Endothelial cell of umbilical vein (primary cell): ENCODE data around the gene ALDH7A1. TPM values are rescaled to one million over a fixed set of nuclear protein-coding genes. Genes with fewer than 3 reads are reported as not detected.

Experiments
- BruUV-seq: library from RNA; stranded (reverse); fragments of 400-500 nt; replicated peaks from 2 replicates; lab custom pipeline; 2021; lab: Mats Ljungman, UMichigan
- CTCF ChIA-PET: fragments of 300-600, 350-600 bp; sonication (Branson Sonifier 250); formaldehyde crosslinking; loops from one replicate; lab custom pipeline; 2021; ENCODE audit warnings: antibody characterized with exemption, inconsistent platforms; lab: Charles Lee
- POLR2A ChIA-PET: fragments of 300-600, 350-600 bp; sonication (Branson Sonifier 250); formaldehyde crosslinking; loops from one replicate; lab custom pipeline; 2021; ENCODE audit warnings: antibody characterized with exemption, inconsistent platforms; lab: Charles Lee
- DNase-seq: peaks from one replicate; pipeline ENCODE4 v3.0.0-alpha.2; 2011; ENCODE audit warnings: low read depth, low spot score
- FAIRE-seq: peaks from 2 replicates; lab custom pipeline; 2011; peaks lifted over from hg19 to GRCh38; lab: Jason Lieb, UNC
- H2AFZ ChIP-seq: 2 replicates; pipeline ENCODE4 v1.6.0; 2012; ENCODE audit warnings: low read depth, low read length, control low read depth, inconsistent platforms
- H3K27ac ChIP-seq: 2 replicates; pipeline ENCODE4 v1.5.1; 2011; ENCODE audit warnings: low read depth, mild to moderate bottlenecking, control low read depth, low read length, moderate library complexity; ENCODE audit not compliant: insufficient read depth
- H3K27me3 ChIP-seq, 2 experiments: 2 replicates each; pipeline versions ENCODE4 v1.6.0 to v1.6.1; 2011; ENCODE audit warnings: low read length in 2 of 2, mixed read lengths in 1 of 2; ENCODE audit not compliant: control insufficient read depth in 2 of 2, insufficient read depth in 2 of 2
- H3K36me3 ChIP-seq, 2 experiments: 2 replicates in 1 of 2; 3 replicates in 1 of 2; pipeline ENCODE4 v1.5.1; 2011; ENCODE audit warnings: low read length in 2 of 2, mild to moderate bottlenecking in 1 of 2, moderate library complexity in 1 of 2; ENCODE audit not compliant: control insufficient read depth in 2 of 2, insufficient read depth in 2 of 2; ENCODE audit errors: extremely low read depth in 1 of 2
- H3K4me1 ChIP-seq: 3 replicates; pipeline ENCODE4 v1.5.1; 2011; ENCODE audit warnings: mild to moderate bottlenecking, low read length; ENCODE audit not compliant: control insufficient read depth, insufficient read depth; ENCODE audit errors: extremely low read depth
- H3K4me2 ChIP-seq: 2 replicates; pipeline ENCODE4 v1.6.1; 2011; ENCODE audit warnings: low read length, control low read depth, mixed read lengths; ENCODE audit not compliant: insufficient read depth
- H3K4me3 ChIP-seq, 3 experiments: fragments of 200-600 bp in 1 of 3; sonication (generic), shearing (Covaris generic) in 1 of 3; replicated peaks in 1 of 3; 2 replicates each; pipeline ENCODE4 v1.5.1; 2011 to 2016; ENCODE audit warnings: control low read depth in 3 of 3, low read length in 3 of 3, mild to moderate bottlenecking in 2 of 3, inconsistent platforms in 1 of 3, low read depth in 1 of 3, moderate library complexity in 1 of 3; ENCODE audit not compliant: insufficient read depth in 1 of 3
- H3K79me2 ChIP-seq: 2 replicates; pipeline ENCODE4 v1.6.0; 2012; ENCODE audit warnings: low read length, inconsistent platforms; ENCODE audit not compliant: control insufficient read depth, insufficient read depth
- H3K9ac ChIP-seq: replicated peaks from 2 replicates; pipeline ENCODE3; 2011; ENCODE audit warnings: low read length, control low read depth; ENCODE audit not compliant: insufficient read depth; ENCODE audit errors: extremely low read depth
- H3K9me1 ChIP-seq: replicated peaks from 3 replicates; pipeline ENCODE4 v1.6.0; 2011; ENCODE audit warnings: mild to moderate bottlenecking, low read length; ENCODE audit not compliant: control insufficient read depth, insufficient read depth; ENCODE audit errors: extremely low read depth
- H3K9me3 ChIP-seq: replicated peaks from 2 replicates; pipeline ENCODE4 v1.5.1; 2012; ENCODE audit warnings: low read length, inconsistent platforms; ENCODE audit not compliant: control insufficient read depth, insufficient read depth
- H4K20me1 ChIP-seq: replicated peaks from 2 replicates; pipeline ENCODE3; 2011; ENCODE audit warnings: mild to moderate bottlenecking, low read length; ENCODE audit not compliant: control insufficient read depth, insufficient read depth; ENCODE audit errors: extremely low read depth
- CTCF ChIP-seq, 2 donors: IDR thresholded peaks; 1 replicate in 1 of 2; 2 replicates in 1 of 2; pipeline ENCODE4 v1.5.1; 2011; ENCODE audit warnings: low read length in 2 of 2, mild to moderate bottlenecking in 2 of 2, moderate library complexity in 2 of 2, control low read depth in 1 of 2, inconsistent platforms in 1 of 2, low read depth in 1 of 2; ENCODE audit not compliant: insufficient read depth in 1 of 2; ENCODE audit errors: extremely low read depth in 1 of 2
- EZH2 ChIP-seq: IDR thresholded peaks from 2 replicates; pipeline ENCODE4 v1.6.1; 2012; ENCODE audit warnings: borderline replicate concordance, low read depth, mild to moderate bottlenecking, moderate library complexity, low read length, inconsistent platforms; ENCODE audit not compliant: severe bottlenecking
- FOS ChIP-seq: IDR thresholded peaks from 2 replicates; pipeline ENCODE4 v1.6.1; 2011; ENCODE audit warnings: mild to moderate bottlenecking, low read length, moderate library complexity, borderline replicate concordance; ENCODE audit not compliant: insufficient read depth
- GATA2 ChIP-seq: IDR thresholded peaks from 2 replicates; pipeline ENCODE4 v1.7.0; 2011; ENCODE audit warnings: low read depth, mild to moderate bottlenecking, moderate library complexity, mixed read lengths, low read length; ENCODE audit not compliant: insufficient read length, insufficient read depth
- JUN ChIP-seq: IDR thresholded peaks from 2 replicates; pipeline ENCODE4 v1.6.1; 2011; ENCODE audit warnings: borderline replicate concordance, low read depth; ENCODE audit not compliant: insufficient read length, insufficient read depth
- MAX ChIP-seq: IDR thresholded peaks from 2 replicates; pipeline ENCODE4 v1.6.1; 2011; ENCODE audit not compliant: insufficient read depth, insufficient read length
- MYC ChIP-seq: IDR thresholded peaks from one replicate; pipeline ENCODE4 v1.6.1; 2011; ENCODE audit warnings: mild to moderate bottlenecking, low read depth, low read length
- POLR2A ChIP-seq: IDR thresholded peaks from 2 replicates; pipeline ENCODE4 v1.6.1; 2012; ENCODE audit warnings: low read depth, mild to moderate bottlenecking, control low read depth, low read length
- POLR2AphosphoS5 ChIP-seq: IDR thresholded peaks from 2 replicates; pipeline ENCODE4 v1.6.1; 2012; ENCODE audit warnings: low read depth, mild to moderate bottlenecking, control low read depth, low read length, moderate library complexity; ENCODE audit not compliant: insufficient read depth
- dilution Hi-C: fragments of 300-500 bp; cut with MboI; formaldehyde crosslinking; loops from one replicate; pipeline ENCODE4 v1.15.0; 2019; ENCODE audit warnings: low sequenced_read_pairs; ENCODE audit not compliant: extremely low pct_ligation_motif_present
- intact Hi-C: fragments of 100-400 bp; cut with micrococcal nuclease; formaldehyde crosslinking; loops from one replicate; pipeline ENCODE4 v1.10.0; 2022
- polyA plus RNA-seq, 4 experiments: library from polyadenylated mRNA; depleted of rRNA in 3 of 4; stranded (reverse) in 3 of 4; unstranded in 1 of 4; fragments of >200 nt; gene quantifications; 2 replicates each; pipeline versions ENCODE4 v1.2.1 to v1.2.3, GENCODE V29; 2011 to 2012; ENCODE audit warnings: missing spikeins in 1 of 4
- total RNA-seq: library from RNA; stranded (reverse); gene quantifications from 2 replicates; pipeline ENCODE4 v1.2.3, GENCODE V29; 2021

Gene ALDH7A1
- total and polyA plus RNA-seq, 2 donors (not counting 3 experiments of a cell fraction or from before 2014, with no cell fraction given): 43.6 to 103 TPM

DNA sequence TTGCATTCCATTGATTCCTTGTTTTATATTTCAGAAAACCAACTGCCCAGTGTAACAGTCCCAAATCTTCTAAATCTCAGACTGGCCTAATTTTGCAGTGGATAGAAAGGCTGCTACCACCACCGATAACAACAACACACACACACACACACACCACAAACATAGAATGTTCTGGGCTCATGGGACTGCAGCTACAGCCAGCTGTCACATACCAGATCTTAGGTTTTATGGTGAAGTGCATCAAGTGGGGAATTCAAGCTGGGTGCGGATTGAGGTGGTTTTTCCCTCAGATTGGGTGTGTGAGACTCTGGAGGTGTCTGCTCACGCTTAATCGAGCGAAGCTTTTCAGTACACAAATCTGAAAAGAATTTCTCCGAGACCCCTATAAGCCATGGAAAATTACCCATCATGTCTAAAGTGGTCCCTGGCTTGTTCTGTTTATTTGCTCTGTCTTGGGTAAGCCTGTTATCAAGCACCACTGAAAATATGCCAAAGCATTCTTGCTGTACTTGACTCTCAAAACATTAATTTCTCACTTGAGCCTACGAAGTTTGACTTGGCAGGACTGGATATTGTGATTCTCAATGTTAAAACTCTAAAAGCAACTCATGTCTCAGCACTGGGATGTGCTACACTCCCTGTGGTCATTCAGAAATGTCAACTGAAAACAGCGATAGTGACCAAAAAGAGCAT lies 71.1 kb downstream of the ALDH7A1 start:
- TF ChIP-seq POLR2AphosphoS5 (no peak), GATA2 (no peak), EZH2 (no peak), MAX (no peak), FOS (no peak), JUN (no peak), POLR2A (no peak), CTCF (IDR thresholded peaks at IDR 0.05; ENCODE audit: extremely low read depth in 1 of 2, insufficient read depth in 1 of 2, low read depth in 1 of 2, low read length in 2 of 2) (no peak), MYC (no peak)
- Histone ChIP-seq H3K9ac (no peak overlapping the region), H3K4me1 (peaks cover 6% of the 10 kb centered on the region), H3K36me3 (no peaks in the 10 kb centered on the region), H3K4me2 (no peak overlapping the region), H3K9me1 (no peaks in the 10 kb centered on the region), H4K20me1 (no peaks in the 10 kb centered on the region), H3K9me3 (no peaks in the 10 kb centered on the region), H3K27me3 (no peaks in the 10 kb centered on the region), H3K4me3 (no peak overlapping the region), H3K79me2 (no peaks in the 10 kb centered on the region), H2AFZ (no peak overlapping the region), H3K27ac (no peak overlapping the region)
- ChIA-PET CTCF (interaction anchor here (1.0 kb wide), 1 partner anchor 15 kb away, joined by 3 read pairs; no protein-coding TSS in a partner anchor), POLR2A (no interaction called here)
- intact Hi-C loops (no loop called here), dilution Hi-C loops (no loop called here)
- DNase-seq (no peak), FAIRE-seq (no peak)
- BruUV-seq: no TSS peak
